GM18502 (cell line): ENCODE data around the gene FOXC1.
A peak's percentile ranks its signal among the peaks of the same experiment; 100 is the strongest.

Source experiments
- ATAC-seq: cut with Tn5 transposase; IDR thresholded peaks from one replicate; pipeline ENCODE4 v1.9.1; 2021; ENCODE audit warnings: mild to moderate bottlenecking; ENCODE audit not compliant: unreplicated experiment, poor library complexity

Gene FOXC1

GRCh38 chr6:1598433-1598832, 11.3 kb upstream of the FOXC1 start:
- no peak for ATAC-seq

GRCh38 chr6:1598886-1599285, 10.8 kb upstream of the FOXC1 start:
- ATAC-seq: no peak

- no peak for ATAC-seq
Observed at GRCh38 chr6:1599469-1599868, 10.2 kb upstream of the FOXC1 start.

GRCh38 chr6:1600063-1600763, 9.5 kb upstream of the FOXC1 start:
- no peak for ATAC-seq

GRCh38 chr6:1600764-1601157, 9.0 kb upstream of the FOXC1 start:
- ATAC-seq: no peak

GRCh38 chr6:1601158-1602048, 8.3 kb upstream of the FOXC1 start:
- ATAC-seq: no peak

- ATAC-seq: no peak
Observed at GRCh38 chr6:1602049-1602713, 7.5 kb upstream of the FOXC1 start.

- ATAC-seq: no peak
Observed at GRCh38 chr6:1603708-1604107, 6.0 kb upstream of the FOXC1 start.

GRCh38 chr6:1604158-1605003, 5.3 kb upstream of the FOXC1 start:
- peak; percentile 70 for ATAC-seq

- ATAC-seq: no peak
Observed at GRCh38 chr6:1605004-1605892, 4.5 kb upstream of the FOXC1 start.

- no peak for ATAC-seq
Observed at GRCh38 chr6:1605893-1606779, 3.6 kb upstream of the FOXC1 start.

GRCh38 chr6:1606780-1607515, 2.8 kb upstream of the FOXC1 start:
- ATAC-seq: no peak

GRCh38 chr6:1607516-1608221, 2.0 kb upstream of the FOXC1 start:
- no peak for ATAC-seq

GRCh38 chr6:1608222-1609040, 1.3 kb upstream of the FOXC1 start:
- no peak for ATAC-seq

- no peak for ATAC-seq
Observed at GRCh38 chr6:1609041-1609647, 571 bp upstream of the FOXC1 start.
